IPS-NIHi7 (cell line): Measurements from ENCODE around the gene C1orf105.
"Not testable (repeated sequence)": the region's sequence is repeated elsewhere in the genome, so short reads cannot be mapped to it uniquely, and the experiment has no call there.

Source experiments
- DNase-seq: peaks from one replicate; pipeline ENCODE4 v3.0.0; 2012; ENCODE audit warnings: mixed read lengths; ENCODE audit errors: extremely low spot score

Gene C1orf105

GRCh38 chr1:172487550-172487949, 67.1 kb downstream of the C1orf105 start:
- no peak for DNase-seq

DNA sequence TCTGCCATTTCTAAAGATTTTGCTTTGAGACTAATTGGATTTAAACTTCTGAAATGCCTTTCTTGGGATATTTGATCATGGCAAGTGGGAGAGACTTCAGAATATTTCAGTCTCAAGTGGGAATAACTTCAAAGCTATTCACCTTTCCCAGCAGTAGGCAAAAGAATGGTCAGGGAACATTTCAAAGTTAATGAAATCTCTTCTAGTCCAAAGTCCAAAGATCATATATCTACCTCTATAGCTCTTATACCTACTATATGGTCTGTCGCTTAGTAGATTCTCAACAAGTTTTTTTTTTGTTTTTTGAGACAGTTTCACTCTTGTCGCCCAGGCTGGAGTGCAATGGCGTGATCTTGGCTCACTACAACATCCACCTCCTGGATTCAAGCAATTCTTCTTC, 67.9 kb downstream of the C1orf105 start:
- no peak for DNase-seq

DNA sequence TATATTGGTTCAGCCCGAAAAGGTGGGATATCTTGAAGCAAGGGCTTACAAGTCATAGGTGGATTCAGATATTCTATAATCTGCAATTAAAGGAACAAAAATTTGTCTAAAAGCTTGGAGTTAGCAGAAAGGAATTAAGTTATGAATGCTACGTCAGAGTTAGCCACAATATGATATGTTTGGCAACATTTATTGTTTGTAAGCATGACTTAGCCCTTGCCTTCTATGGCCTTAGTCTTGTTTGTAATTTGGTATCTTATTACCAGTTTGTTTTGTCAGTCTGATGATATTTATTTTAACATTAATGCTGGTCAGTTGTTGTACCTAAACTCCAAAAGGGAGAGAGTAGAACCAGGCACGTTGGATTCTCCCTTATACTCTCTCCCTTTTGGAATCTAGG, 69.4 kb downstream of the C1orf105 start:
- no peak for DNase-seq

GRCh38 chr1:172492421-172492820, 71.9 kb downstream of the C1orf105 start:
- no peak for DNase-seq

DNA sequence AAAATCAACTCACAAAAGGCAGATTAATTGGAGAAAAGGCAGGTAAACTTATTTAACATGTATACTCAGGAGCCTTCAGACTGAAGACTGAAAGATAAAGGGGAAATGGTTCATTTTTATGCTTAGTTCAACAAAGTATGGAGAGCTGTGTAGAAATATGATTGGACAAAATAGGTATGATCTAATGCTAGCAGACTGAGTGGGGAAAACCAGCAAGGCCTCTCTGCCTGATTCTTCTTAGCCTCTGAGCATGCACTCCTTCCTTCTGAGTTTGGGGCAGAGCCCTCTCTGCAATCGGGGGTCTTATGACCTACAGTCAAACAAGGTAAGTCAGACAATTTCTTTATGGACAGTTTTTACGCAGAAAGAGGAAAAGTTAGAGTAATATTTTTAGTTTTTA, 73.7 kb downstream of the C1orf105 start:
- no peak for DNase-seq

- DNase-seq, result not testable (repeated sequence)
Measured at GRCh38 chr1:172496127-172496526, 75.6 kb downstream of the C1orf105 start.

- DNase-seq, result no peak
Measured at GRCh38 chr1:172496678-172497077, 76.2 kb downstream of the C1orf105 start.

- peak; percentile 71 for DNase-seq
Measured at GRCh38 chr1:172497230-172497629, 76.7 kb downstream of the C1orf105 start.

- no peak for DNase-seq
Measured at GRCh38 chr1:172498857-172499256, 78.4 kb downstream of the C1orf105 start.

DNA sequence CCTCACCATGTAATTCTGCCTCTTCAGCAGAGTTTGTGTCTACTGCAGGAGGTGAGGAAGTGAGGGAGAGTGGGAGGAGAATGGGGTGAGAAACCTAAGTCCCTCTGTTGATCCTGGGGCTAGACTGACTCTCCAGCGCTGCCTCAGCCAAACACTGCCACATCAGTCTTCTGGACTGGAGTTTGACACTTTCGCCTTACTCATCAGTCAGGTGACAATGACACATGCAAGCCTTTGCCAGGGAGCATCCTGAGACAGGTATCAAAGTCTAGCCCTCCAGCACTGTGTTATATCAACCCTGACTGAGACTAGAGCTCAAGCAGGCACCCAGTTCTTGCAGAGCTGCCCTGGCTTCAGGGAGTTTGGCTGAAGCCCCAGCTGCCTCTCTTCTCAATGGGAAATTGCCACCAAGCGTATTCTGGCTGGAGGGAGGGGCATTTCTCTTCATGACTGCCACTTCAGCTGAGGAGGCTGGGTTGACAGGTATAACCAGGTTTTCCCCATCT, 79.2 kb downstream of the C1orf105 start:
- DNase-seq, result peak; percentile 16

GRCh38 chr1:172500207-172500606, 79.7 kb downstream of the C1orf105 start:
- no peak for DNase-seq

- DNase-seq, result no peak
Measured at GRCh38 chr1:172507741-172508140, 87.3 kb downstream of the C1orf105 start.

GRCh38 chr1:172510479-172510878, 90.0 kb downstream of the C1orf105 start:
- DNase-seq, result no peak

GRCh38 chr1:172512591-172512990, 92.1 kb downstream of the C1orf105 start:
- no peak for DNase-seq

- DNase-seq, result no peak
Measured at GRCh38 chr1:172513479-172513878, 93.0 kb downstream of the C1orf105 start.

DNA sequence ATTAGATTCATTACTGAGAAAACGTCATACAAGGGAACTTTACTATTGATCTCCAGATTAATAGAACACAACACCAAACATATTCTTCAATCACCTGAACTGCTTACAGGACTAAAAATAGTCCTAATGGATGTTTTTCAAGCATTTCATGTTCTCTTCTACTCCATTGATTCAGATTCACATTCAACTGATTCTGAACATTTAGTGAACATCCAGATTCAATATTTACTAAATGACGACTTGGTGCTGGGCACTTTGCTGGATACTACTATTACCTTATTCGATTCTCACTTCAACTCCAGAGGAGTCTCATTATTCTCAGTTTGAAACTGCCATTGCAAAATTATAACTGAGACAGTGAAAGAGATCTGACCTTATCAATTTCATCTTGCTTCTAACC, 93.6 kb downstream of the C1orf105 start:
- no peak for DNase-seq

GRCh38 chr1:172515436-172515835, 95.0 kb downstream of the C1orf105 start:
- DNase-seq, result no peak

DNA sequence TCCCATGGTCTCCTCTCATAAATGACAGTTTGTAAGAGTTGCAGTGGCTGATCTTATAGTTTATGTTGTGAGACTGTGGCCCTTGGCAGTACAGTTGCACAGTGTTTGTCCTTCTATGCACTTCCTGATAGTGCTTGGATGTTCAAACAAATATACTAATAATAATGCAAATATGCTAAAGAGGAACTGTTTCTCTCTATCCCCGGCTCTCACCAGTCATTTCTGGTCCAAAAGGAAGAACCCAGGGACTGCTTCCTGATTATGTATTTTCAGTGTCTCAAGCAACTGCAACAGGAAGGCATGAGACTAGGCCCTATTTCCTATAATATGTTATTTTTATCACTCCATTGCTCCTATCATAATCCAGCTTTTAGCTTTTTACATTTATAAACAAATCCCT, 95.4 kb downstream of the C1orf105 start:
- DNase-seq, result no peak

- no peak for DNase-seq
Measured at GRCh38 chr1:172517081-172517480, 96.6 kb downstream of the C1orf105 start.

DNA sequence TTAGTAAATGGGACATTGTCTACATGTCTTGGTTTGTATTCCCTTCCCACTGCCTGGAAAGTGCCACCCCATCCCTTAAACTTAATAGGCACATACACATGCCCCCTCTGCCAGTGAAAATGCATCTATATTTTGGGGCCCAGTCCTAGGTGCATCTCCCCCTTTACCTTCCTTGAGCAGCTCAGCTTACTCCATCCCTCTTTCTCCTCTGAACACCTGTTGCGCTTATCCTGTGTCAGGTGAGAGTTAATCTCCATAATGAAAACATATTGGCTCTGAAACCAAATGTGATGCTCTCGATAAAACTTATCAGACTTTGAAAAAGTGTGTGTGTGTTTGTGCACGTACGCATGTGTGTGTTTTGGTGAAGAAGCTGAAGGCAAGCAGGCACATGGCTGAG, 97.1 kb downstream of the C1orf105 start:
- no peak for DNase-seq
